K562 (cell line): ENCODE measurements around the gene CCR7. TPM values are rescaled to one million over a fixed set of nuclear protein-coding genes. Genes with fewer than 3 reads are reported as not detected.

Experiments
- ARHGAP35 ChIP-seq: fragments of 450-650 bp; IDR thresholded peaks from 2 replicates; pipeline ENCODE4 v1.6.1; 2018; ENCODE audit not compliant: partially characterized antibody
- CEBPB ChIP-seq: fragments of 450-650 bp; IDR thresholded peaks from 2 replicates; pipeline ENCODE4 v1.6.1; 2016; ENCODE audit warnings: missing genetic modification characterization, missing compliant biosample characterization
- CUX1 ChIP-seq: fragments of 200-800 bp; sonication (Bioruptor generic); IDR thresholded peaks from 2 replicates; pipeline ENCODE4 v1.6.1; 2016; ENCODE audit warnings: missing genetic modification characterization, missing compliant biosample characterization
- CXXC5 ChIP-seq: fragments of 250-450 bp; sonication (Bioruptor Pico); IDR thresholded peaks from 2 replicates; pipeline ENCODE4 v1.8.0; 2022; ENCODE audit warnings: inconsistent platforms, mild to moderate bottlenecking, moderate library complexity
- DACH1 ChIP-seq: fragments of 450-650 bp; IDR thresholded peaks from 2 replicates; pipeline ENCODE4 v1.6.1; 2018; ENCODE audit not compliant: partially characterized antibody
- ETV6 ChIP-seq, 3 experiments: fragments of 150-350 bp in 1 of 3; sonication (generic) in 1 of 3; formaldehyde crosslinking in 1 of 3; IDR thresholded peaks; 2 replicates each; pipeline versions ENCODE4 v1.6.1 to v1.8.0; 2014 to 2022; ENCODE audit warnings: borderline replicate concordance in 2 of 3, low read depth in 2 of 3, antibody characterized with exemption in 1 of 3, low read length in 1 of 3, mild to moderate bottlenecking in 1 of 3, missing genetic modification reagents in 1 of 3
- EWSR1 ChIP-seq: fragments of 450-650 bp; IDR thresholded peaks from 2 replicates; pipeline ENCODE4 v1.6.1; 2018; ENCODE audit warnings: borderline replicate concordance, mild to moderate bottlenecking, low read depth, moderate library complexity; ENCODE audit not compliant: partially characterized antibody
- JUN ChIP-seq, 2 experiments: sonication (generic) in 1 of 2; formaldehyde crosslinking in 1 of 2; IDR thresholded peaks; 2 replicates each; pipeline versions ENCODE4 v1.6.1 to v1.8.0; 2012 to 2022; ENCODE audit warnings: borderline replicate concordance in 2 of 2, mild to moderate bottlenecking in 2 of 2, improper control_type of control experiment in 1 of 2, low read depth in 1 of 2, low read length in 1 of 2, missing genetic modification reagents in 1 of 2
- JUND ChIP-seq, 2 experiments: IDR thresholded peaks; 2 replicates in 1 of 2; 3 replicates in 1 of 2; pipeline ENCODE4 v1.6.1; 2011; ENCODE audit warnings: borderline replicate concordance in 2 of 2, low read depth in 2 of 2, low read length in 2 of 2, improper control_type of control experiment in 1 of 2, missing biosample characterization in 1 of 2, missing genetic modification characterization in 1 of 2, missing genetic modification reagents in 1 of 2
- NCOR1 ChIP-seq: fragments of 450-650 bp; IDR thresholded peaks from 2 replicates; pipeline ENCODE4 v1.6.1; 2016; ENCODE audit warnings: mild to moderate bottlenecking, moderate library complexity
- TAF1 ChIP-seq: IDR thresholded peaks from 2 replicates; pipeline ENCODE4 v1.6.1; 2011; ENCODE audit warnings: mild to moderate bottlenecking, low read length, moderate library complexity; ENCODE audit not compliant: insufficient read depth, control insufficient read depth, severe bottlenecking; ENCODE audit errors: extremely low read depth
- TAL1 ChIP-seq: fragments of 450-650 bp; IDR thresholded peaks from 2 replicates; pipeline ENCODE4 v1.6.1; 2016; ENCODE audit warnings: mild to moderate bottlenecking
- UBTF ChIP-seq, 2 experiments: IDR thresholded peaks; 2 replicates each; pipeline ENCODE4 v1.6.1; 2012; ENCODE audit warnings: improper control_type of control experiment in 2 of 2, low read depth in 2 of 2, low read length in 2 of 2, borderline replicate concordance in 1 of 2
- XRCC5 ChIP-seq: fragments of 200-400 bp; formaldehyde crosslinking; IDR thresholded peaks from 2 replicates; pipeline ENCODE4 v1.6.1; 2017; ENCODE audit warnings: low read depth, mild to moderate bottlenecking, low read length
- ZNF57 ChIP-seq: fragments of 450-650 bp; formaldehyde crosslinking; IDR thresholded peaks from 2 replicates; pipeline ENCODE4 v1.4.0; 2020; ENCODE audit warnings: mild to moderate bottlenecking, moderate library complexity
- ZNF586 ChIP-seq: fragments of 450-650 bp; formaldehyde crosslinking; conservative IDR thresholded peaks from 2 replicates; pipeline ENCODE4 v1.4.0; 2020; ENCODE audit warnings: mild to moderate bottlenecking, moderate library complexity
- ZSCAN29 ChIP-seq: fragments of 450-650 bp; IDR thresholded peaks from 2 replicates; pipeline ENCODE4 v1.6.1; 2017
- polyA plus RNA-seq, 8 experiments: library from polyadenylated mRNA; depleted of rRNA in 4 of 8; stranded (reverse) in 5 of 8; unstranded in 3 of 8; fragments of >200 nt; fragmentation: Nextera tagmentation in 2 of 8; fragmentation: Illumina TruSeq in 1 of 8; extraction: Ambion mirVana in 2 of 8; extraction: Trizol in 1 of 8; gene quantifications; 2 replicates each; pipeline versions ENCODE4 v1.2.1 to v1.2.3, GENCODE V29; 2011 to 2014; ENCODE audit warnings: inconsistent platforms in 1 of 8, missing spikeins in 1 of 8
- total RNA-seq, 7 experiments: library from RNA; depleted of rRNA in 6 of 7; stranded (reverse); fragments of >200 nt in 6 of 7; fragmentation: Illumina TruSeq in 2 of 7; extraction: Trizol in 2 of 7; gene quantifications; 2 replicates each; pipeline versions ENCODE4 v1.2.1 to v1.2.3, GENCODE V29; 2011 to 2021; ENCODE audit warnings: low replicate concordance in 1 of 7

The CCR7 gene
- total and polyA plus RNA-seq, 9 of the 15 experiments (the other 6 are each of a cell fraction or from before 2014, with no cell fraction given) = 0.14 to 1.4 (median 0.56) TPM

GRCh38 chr17:40559954-40560591 lies 5.2 kb downstream of the CCR7 start (continued):
- TF ChIP-seq JUND (IDR thresholded peaks at IDR 0.05; ENCODE audit: borderline replicate concordance, low read depth, low read length) (peak; percentile 57; the same call in 1 of the 2 replicates), JUND (tag; IDR thresholded peaks at IDR 0.05; ENCODE audit: borderline replicate concordance, low read depth, low read length) (peak; percentile 25; the same call in 2 of the 3 replicates), ETV6 (IDR thresholded peaks at IDR 0.05; ENCODE audit: borderline replicate concordance in 1 of 2, low read depth in 2 of 2, low read length in 1 of 2) (0 out of 4 replicates have a peak, but pooled peaks of 1 of the 2 experiments have one; percentile 8), ETV6 (CRISPR knock-in tag; IDR thresholded peaks at IDR 0.05; ENCODE audit: borderline replicate concordance) (no peak), DACH1 (no peak), TAF1 (no peak), CXXC5 (CRISPR knock-in tag) (no peak), CUX1 (CRISPR knock-in tag) (no peak), ZNF586 (no peak), CEBPB (tag) (no peak), TAL1 (no peak), UBTF (IDR thresholded peaks at IDR 0.05; ENCODE audit: borderline replicate concordance in 1 of 2, low read depth in 2 of 2, low read length in 2 of 2) (no peak), ZSCAN29 (no peak), NCOR1 (no peak), ARHGAP35 (no peak), XRCC5 (peak; percentile 77; the same call in 1 of the 2 replicates), JUN (IDR thresholded peaks at IDR 0.05; ENCODE audit: borderline replicate concordance, low read depth, low read length) (no peak), JUN (CRISPR knock-in tag; IDR thresholded peaks at IDR 0.05; ENCODE audit: borderline replicate concordance) (no peak), ZNF57 (CRISPR knock-in tag) (no peak), EWSR1 (no peak)
